Gastrocnemius medialis (tissue), 4 donors: ENCODE measurements around the gene FGR. TPM values are rescaled to one million over a fixed set of nuclear protein-coding genes. Genes with fewer than 3 reads are reported as not detected.

Experiments
- ATAC-seq, 2 donors: fragments of 150-250 bp; one replicate each; pipeline ENCODE4 v1.9.1; 2016
- DNase-seq, 2 donors: peaks; one replicate each; pipeline ENCODE4 v3.0.0-alpha.2; 2019
- H3K27ac ChIP-seq, 4 donors: fragments of 200-600 bp; sonication (generic); 1 replicate in 1 of 4; 2 replicates in 3 of 4; pipeline ENCODE4 v1.5.1; 2016 to 2018; ENCODE audit warnings: mild to moderate bottlenecking in 2 of 4, moderate library complexity in 1 of 4
- H3K27me3 ChIP-seq, 3 donors: fragments of 200-600 bp; sonication (generic) in 2 of 3; 1 replicate in 1 of 3; 2 replicates in 2 of 3; pipeline versions ENCODE4 v1.5.1 to v1.6.0; 2016 to 2019; ENCODE audit warnings: mild to moderate bottlenecking in 1 of 3, moderate library complexity in 1 of 3
- H3K36me3 ChIP-seq, 2 donors: fragments of 200-600 bp; sonication (generic) in 1 of 2; one replicate each; pipeline ENCODE4 v1.5.1; 2017 to 2018
- H3K4me1 ChIP-seq, 2 donors: fragments of 200-600 bp; sonication (generic) in 1 of 2; one replicate each; pipeline ENCODE4 v1.5.1; 2016 to 2017; ENCODE audit warnings: mild to moderate bottlenecking in 2 of 2
- H3K4me3 ChIP-seq, 4 donors: fragments of 200-600 bp; sonication (generic) in 3 of 4; 1 replicate in 1 of 4; 2 replicates in 3 of 4; pipeline ENCODE4 v1.5.1; 2016 to 2019; ENCODE audit warnings: mild to moderate bottlenecking in 2 of 4
- H3K9me3 ChIP-seq, 3 donors: fragments of 200-600 bp; sonication (generic) in 2 of 3; 1 replicate in 1 of 3; 2 replicates in 2 of 3; pipeline ENCODE4 v1.5.1; 2016 to 2019
- CTCF ChIP-seq, 5 experiments: fragments of 450-650 bp in 3 of 5; fragments of 200-600 bp in 2 of 5; sonication (generic) in 2 of 5; IDR thresholded peaks in 4 of 5; conservative IDR thresholded peaks in 1 of 5; 1 replicate in 4 of 5; 2 replicates in 1 of 5; pipeline ENCODE4 v1.5.1; 2016 to 2019; ENCODE audit warnings: antibody characterized with exemption in 5 of 5, mild to moderate bottlenecking in 3 of 5, moderate library complexity in 3 of 5
- POLR2A ChIP-seq, 2 donors: fragments of 450-650 bp; IDR thresholded peaks; one replicate each; pipeline ENCODE4 v1.6.1; 2017; ENCODE audit warnings: antibody characterized with exemption in 2 of 2, mild to moderate bottlenecking in 2 of 2, moderate library complexity in 2 of 2
- in situ Hi-C, 4 donors: fragments of 200-750 bp; cut with MboI; loops; one replicate each; pipeline versions ENCODE4 v1.15.0 to v1.8.0; 2017; ENCODE audit warnings: low sequenced_read_pairs in 4 of 4
- intact Hi-C: fragments of 100-400 bp; cut with DNase I; formaldehyde crosslinking; loops from one replicate; pipeline ENCODE4 v1.15.1; 2023; ENCODE audit warnings: low total_unique reads
- total RNA-seq, 4 donors: library from RNA; depleted of rRNA; stranded (reverse); fragments of >200 nt; gene quantifications; one replicate each; pipeline versions ENCODE4 v1.1.0 to v1.2.3, GENCODE V29; 2016

FGR gene
- total RNA-seq, 4 donors from 2014 or later, result 1.3 to 5.8 (median 4.7) TPM

GRCh38 chr1:27678747-27679146, 43.8 kb upstream of the FGR start:
- Histone ChIP-seq H3K36me3 (no peaks in the 10 kb centered on the region), H3K27me3 (no peaks in the 10 kb centered on the region), H3K4me1 (no peaks in the 10 kb centered on the region), H3K9me3 (peaks cover 0 to 5% (median 0%) of the 10 kb centered on the region in 3 donors), H3K27ac (no peak overlapping the region), H3K4me3 (no peak overlapping the region)
- no peak for ATAC-seq
- in situ Hi-C loops (no loop called here), intact Hi-C loops (no loop called here)
- TF ChIP-seq CTCF (IDR thresholded peaks at IDR 0.05 in 4 of 5, conservative IDR thresholded peaks at IDR 0.05 in 1 of 5) (no peak), POLR2A (IDR thresholded peaks at IDR 0.05) (no peak)
- no peak for DNase-seq

GRCh38 chr1:27676410-27676809, 41.4 kb upstream of the FGR start:
- intact Hi-C loops (no loop called here), in situ Hi-C loops (no loop called here)
- DNase-seq, result no peak
- Histone ChIP-seq H3K4me1 (peaks cover 10 to 14% of the 10 kb centered on the region in 2 donors), H3K27me3 (no peaks in the 10 kb centered on the region), H3K27ac (no peak overlapping the region), H3K9me3 (peaks cover 0 to 5% (median 0%) of the 10 kb centered on the region in 3 donors), H3K36me3 (no peaks in the 10 kb centered on the region), H3K4me3 (no peak overlapping the region)
- no peak for TF ChIP-seq POLR2A (IDR thresholded peaks at IDR 0.05)
- TF ChIP-seq CTCF (IDR thresholded peaks at IDR 0.05 in 4 of 5, conservative IDR thresholded peaks at IDR 0.05 in 1 of 5), result no peak
- no peak for ATAC-seq

- no peaks in the 10 kb centered on the region for H3K9me3 ChIP-seq
- H3K27me3 ChIP-seq, result no peaks in the 10 kb centered on the region
- peaks cover 16 to 27% of the 10 kb centered on the region in 2 donors for H3K4me1 ChIP-seq
- H3K36me3 ChIP-seq, result no peaks in the 10 kb centered on the region
- peak overlapping the region; percentile 72 to 83 (median 80) for H3K27ac ChIP-seq
- intact Hi-C loops (loop anchor here (1.0 to 5.0 kb wide), 2 partner anchors 53 to 100 kb away; partner anchors contain the start of genes FAM76A and STX12), in situ Hi-C loops (no loop called here)
- TF ChIP-seq POLR2A (IDR thresholded peaks at IDR 0.05) (no peak), CTCF (IDR thresholded peaks at IDR 0.05 in 4 of 5, conservative IDR thresholded peaks at IDR 0.05 in 1 of 5) (no peak)
- ATAC-seq (no peak), DNase-seq (no peak)
- H3K4me3 ChIP-seq, result peak overlapping the region; percentile 52 to 72 (median 65)
These were observed 37.7 kb upstream of the FGR start for GRCh38 chr1:27672750-27673112.

GRCh38 chr1:27671964-27672749, 37.2 kb upstream of the FGR start, which contains the start of gene IFI6:
TSS of gene IFI6 (minus strand) at chr1:27672192. CDS start at chr1:27669314, 2,878 bp downstream.
- Histone ChIP-seq H3K4me1 (peaks cover 16 to 27% of the 10 kb centered on the region in 2 donors), H3K27ac (peak within 1 kb of the TSS; percentile 72 to 83 (median 80)), H3K36me3 (no peaks in the 10 kb centered on the region), H3K27me3 (no peaks in the 10 kb centered on the region), H3K9me3 (no peaks in the 10 kb centered on the region), H3K4me3 (peak within 1 kb of the TSS; percentile 52 to 72 (median 65))
- intact Hi-C loops (loop anchor here (1.0 to 5.0 kb wide), 2 partner anchors 53 to 100 kb away; partner anchors contain the start of genes FAM76A and STX12), in situ Hi-C loops (no loop called here)
- peak; percentile 68 to 80 for DNase-seq
- peak; percentile 96 to 98 for ATAC-seq
- TF ChIP-seq CTCF (IDR thresholded peaks at IDR 0.05 in 4 of 5, conservative IDR thresholded peaks at IDR 0.05 in 1 of 5) (peak in 4 of 5 experiments; percentile 21 to 52 (median 36)), POLR2A (IDR thresholded peaks at IDR 0.05) (peak; percentile 33 to 73)
